Gastroesophageal sphincter (tissue), 4 donors: ENCODE data around the gene AFF3. TPM values are rescaled to one million over a fixed set of nuclear protein-coding genes. Genes with fewer than 3 reads are reported as not detected.

ENCODE experiments used
- ATAC-seq: fragments of 150-250 bp; one replicate; pipeline ENCODE4 v1.9.1; 2016; ENCODE audit warnings: mild to moderate bottlenecking, moderate library complexity
- H3K27ac ChIP-seq, 4 donors: fragments of 200-600 bp; sonication (generic) in 3 of 4; 1 replicate in 3 of 4; 2 replicates in 1 of 4; pipeline ENCODE4 v1.5.1; 2016 to 2019
- H3K27me3 ChIP-seq: fragments of 200-600 bp; sonication (generic); one replicate; pipeline ENCODE4 v1.5.1; 2019
- H3K36me3 ChIP-seq, 2 donors: fragments of 200-600 bp; sonication (generic); one replicate each; pipeline ENCODE4 v1.5.1; 2019; ENCODE audit warnings: control low read depth in 1 of 2
- H3K4me1 ChIP-seq, 3 donors: fragments of 200-600 bp; sonication (generic); 1 replicate in 2 of 3; 2 replicates in 1 of 3; pipeline ENCODE4 v1.5.1; 2016 to 2019; ENCODE audit warnings: control low read depth in 2 of 3
- H3K4me3 ChIP-seq, 2 donors: fragments of 200-600 bp; sonication (generic); one replicate each; pipeline ENCODE4 v1.5.1; 2019; ENCODE audit warnings: mild to moderate bottlenecking in 1 of 2, moderate library complexity in 1 of 2
- H3K9me3 ChIP-seq, 3 donors: fragments of 200-600 bp; sonication (generic); one replicate each; pipeline ENCODE4 v1.5.1; 2017 to 2019; ENCODE audit warnings: control low read depth in 2 of 3
- CTCF ChIP-seq, 4 experiments: fragments of 200-600 bp in 2 of 4; fragments of 450-650 bp in 2 of 4; sonication (generic) in 1 of 4; IDR thresholded peaks; one replicate each; pipeline ENCODE4 v1.5.1; 2017 to 2019; ENCODE audit warnings: antibody characterized with exemption in 4 of 4, mild to moderate bottlenecking in 2 of 4, moderate library complexity in 2 of 4
- EP300 ChIP-seq: sonication (generic); formaldehyde crosslinking; IDR thresholded peaks from one replicate; pipeline ENCODE4 v1.6.1; 2017; ENCODE audit warnings: antibody characterized with exemption, mild to moderate bottlenecking
- POLR2A ChIP-seq, 2 donors: fragments of 450-650 bp; IDR thresholded peaks; one replicate each; pipeline ENCODE4 v1.6.1; 2017; ENCODE audit warnings: antibody characterized with exemption in 2 of 2, mild to moderate bottlenecking in 2 of 2, moderate library complexity in 1 of 2
- POLR2AphosphoS5 ChIP-seq: sonication (generic); formaldehyde crosslinking; IDR thresholded peaks from one replicate; pipeline ENCODE4 v1.6.1; 2017; ENCODE audit warnings: antibody characterized with exemption
- WGBS, 2 donors: methylation state at CpG; one replicate each; pipeline ENCODE4 v1.1.5; 2018; ENCODE audit warnings: low coverage in 1 of 2; 5-methylcytosine and 5-hydroxymethylcytosine counted together
- total RNA-seq, 4 donors: library from RNA; depleted of rRNA; stranded (reverse); fragments of >200 nt; gene quantifications; one replicate each; pipeline ENCODE4 v1.1.0, GENCODE V29; 2016

The AFF3 gene
- total RNA-seq, 4 donors from 2014 or later = 15.4 to 74.8 (median 37.7) TPM

GRCh38 chr2:100072503-100072902 lies 69.9 kb downstream of the AFF3 start:
- no peak for TF ChIP-seq EP300
- TF ChIP-seq CTCF (IDR thresholded peaks at IDR 0.05) = no peak
- TF ChIP-seq POLR2AphosphoS5 = no peak
- TF ChIP-seq POLR2A (IDR thresholded peaks at IDR 0.05) = no peak
- H3K4me1 ChIP-seq = peaks cover 0 to 22% (median 0%) of the 10 kb centered on the region in 3 donors
- no peaks in the 10 kb centered on the region for H3K9me3 ChIP-seq
- H3K27me3 ChIP-seq = no peaks in the 10 kb centered on the region
- no peak for ATAC-seq
- H3K36me3 ChIP-seq = peaks cover 0 to 5% of the 10 kb centered on the region in 2 donors
- 43 to 71% methylated on average over 1 to 3 of the region's 3 CpGs for WGBS, 2 donors
- no peak overlapping the region for H3K27ac ChIP-seq
- H3K4me3 ChIP-seq = no peak overlapping the region

GRCh38 chr2:100071335-100072043 lies 70.9 kb downstream of the AFF3 start:
- H3K4me3 ChIP-seq = no peak overlapping the region
- WGBS, 2 donors = 77 to 89% methylated on average over 10 to 12 of the region's 13 CpGs
- TF ChIP-seq CTCF (IDR thresholded peaks at IDR 0.05) (no peak), EP300 (no peak), POLR2A (IDR thresholded peaks at IDR 0.05) (no peak), POLR2AphosphoS5 (no peak)
- peaks cover 0 to 5% of the 10 kb centered on the region in 2 donors for H3K36me3 ChIP-seq
- ATAC-seq = no peak
- H3K9me3 ChIP-seq = no peaks in the 10 kb centered on the region
- H3K27me3 ChIP-seq = no peaks in the 10 kb centered on the region
- no peak overlapping the region for H3K27ac ChIP-seq
- peaks cover 0 to 26% (median 0%) of the 10 kb centered on the region in 3 donors for H3K4me1 ChIP-seq

GRCh38 chr2:100070078-100070477 lies 72.3 kb downstream of the AFF3 start:
- H3K36me3 ChIP-seq = peaks cover 0 to 5% of the 10 kb centered on the region in 2 donors
- peaks cover 0 to 37% (median 0%) of the 10 kb centered on the region in 3 donors for H3K4me1 ChIP-seq
- H3K27ac ChIP-seq = no peak overlapping the region
- no peak overlapping the region for H3K4me3 ChIP-seq
- H3K27me3 ChIP-seq = no peaks in the 10 kb centered on the region
- no peaks in the 10 kb centered on the region for H3K9me3 ChIP-seq
- TF ChIP-seq EP300 (no peak), POLR2AphosphoS5 (peak; percentile 41)
- WGBS, 2 donors = 16 to 22% methylated on average over 4 of the region's 4 CpGs
- ATAC-seq = no peak

GRCh38 chr2:100068395-100068794 lies 74.0 kb downstream of the AFF3 start:
- TF ChIP-seq POLR2AphosphoS5 (no peak), POLR2A (IDR thresholded peaks at IDR 0.05) (no peak), CTCF (IDR thresholded peaks at IDR 0.05) (no peak), EP300 (no peak)
- Histone ChIP-seq H3K9me3 (no peaks in the 10 kb centered on the region), H3K27ac (no peak overlapping the region), H3K4me1 (peaks cover 0 to 37% (median 0%) of the 10 kb centered on the region in 3 donors), H3K36me3 (peaks cover 0 to 5% of the 10 kb centered on the region in 2 donors), H3K27me3 (no peaks in the 10 kb centered on the region), H3K4me3 (no peak overlapping the region)
- ATAC-seq = no peak
- 80 to 100% methylated on average over 2 to 3 of the region's 4 CpGs for WGBS, 2 donors

GRCh38 chr2:100067784-100068183 lies 74.6 kb downstream of the AFF3 start:
- Histone ChIP-seq H3K4me1 (peaks cover 0 to 37% (median 0%) of the 10 kb centered on the region in 3 donors), H3K27me3 (no peaks in the 10 kb centered on the region), H3K36me3 (no peaks in the 10 kb centered on the region), H3K4me3 (no peak overlapping the region), H3K27ac (no peak overlapping the region), H3K9me3 (no peaks in the 10 kb centered on the region)
- WGBS, 2 donors = 95% methylated on average over 6 of the region's 6 CpGs; no CpG with 5 or more reads in 1 of the 2 donors
- ATAC-seq = no peak
- TF ChIP-seq POLR2A (IDR thresholded peaks at IDR 0.05) (no peak), CTCF (IDR thresholded peaks at IDR 0.05) (no peak), POLR2AphosphoS5 (no peak), EP300 (no peak)
